HEK293T (cell line): ENCODE results near the gene BCL2L1.

Experiments
- BHLHE40 ChIP-seq: fragments of 450-650 bp; IDR thresholded peaks from 2 replicates; pipeline ENCODE4 v1.6.1; 2016; ENCODE audit warnings: mild to moderate bottlenecking, moderate library complexity, borderline replicate concordance
- ELF4 ChIP-seq: fragments of 450-650 bp; IDR thresholded peaks from 2 replicates; pipeline ENCODE4 v1.6.1; 2017; ENCODE audit warnings: antibody characterized with exemption
- FOXK2 ChIP-seq: fragments of 450-650 bp; IDR thresholded peaks from 2 replicates; pipeline ENCODE4 v1.6.1; 2016; ENCODE audit warnings: mild to moderate bottlenecking
- FOXM1 ChIP-seq: fragments of 450-650 bp; IDR thresholded peaks from 2 replicates; pipeline ENCODE4 v1.6.1; 2017; ENCODE audit warnings: mild to moderate bottlenecking, borderline replicate concordance
- NFRKB ChIP-seq: fragments of 450-650 bp; IDR thresholded peaks from 2 replicates; pipeline ENCODE4 v1.6.1; 2016; ENCODE audit warnings: mild to moderate bottlenecking, moderate library complexity
- SP1 ChIP-seq: fragments of 450-650 bp; IDR thresholded peaks from 2 replicates; pipeline ENCODE4 v1.6.1; 2017
- SUZ12 ChIP-seq: fragments of 450-650 bp; IDR thresholded peaks from 2 replicates; pipeline ENCODE4 v1.6.1; 2016; ENCODE audit warnings: mild to moderate bottlenecking

DNA sequence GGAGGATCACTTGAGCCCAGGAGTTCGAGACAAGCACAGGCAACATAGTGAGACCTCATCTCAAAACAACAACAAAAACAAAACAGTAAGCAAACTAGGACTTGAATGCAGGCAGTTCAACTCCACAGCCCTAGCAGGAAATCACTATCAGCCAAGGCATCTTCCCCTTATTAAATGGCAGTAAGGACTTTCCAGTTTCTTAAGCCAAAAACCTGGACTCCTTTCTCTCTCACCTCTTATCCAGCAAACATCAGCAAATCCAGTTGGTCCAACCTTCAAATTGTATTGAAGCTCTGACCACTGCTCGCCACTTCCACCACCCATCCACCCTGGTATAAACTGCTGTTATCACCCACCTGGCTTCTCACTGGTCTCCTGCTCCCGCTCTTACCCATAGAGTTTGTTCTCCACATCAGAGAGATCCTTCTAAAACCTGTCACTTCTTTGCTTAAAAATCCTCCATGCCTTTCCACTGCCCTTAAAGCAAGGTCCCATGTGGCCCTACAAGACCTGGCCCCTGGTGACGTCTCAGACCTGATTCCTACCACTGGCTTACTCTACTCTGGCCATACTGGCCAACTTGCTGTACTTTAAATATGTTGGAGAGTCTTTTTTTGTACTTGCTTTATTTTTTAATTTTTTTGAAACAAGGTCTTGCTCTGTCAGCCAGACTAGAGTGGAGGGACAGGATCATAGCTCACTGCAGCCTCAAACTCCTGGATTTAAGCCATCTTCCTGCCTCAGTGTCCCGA lies 27.6 kb downstream of the BCL2L1 start:
- TF ChIP-seq FOXK2 (no peak), FOXM1 (no peak), SUZ12 (no peak), SP1 (no peak), ELF4 (no peak), NFRKB (no peak), BHLHE40 (no peak)
